Neural progenitor cell (in vitro differentiated cells): ENCODE results near the gene CATSPERZ.
"Not testable (repeated sequence)": the region's sequence is repeated elsewhere in the genome, so short reads cannot be mapped to it uniquely, and the experiment has no call there.

Experiments
- CTCF ChIP-seq: fragments of 200-600 bp; sonication (generic); IDR thresholded peaks from 2 replicates; pipeline ENCODE4 v1.5.1; 2017; ENCODE audit warnings: antibody characterized with exemption, mild to moderate bottlenecking
- EZH2 ChIP-seq: fragments of 200-600 bp; sonication (generic); IDR thresholded peaks from 2 replicates; pipeline ENCODE4 v1.6.1; 2017; ENCODE audit warnings: antibody characterized with exemption, mild to moderate bottlenecking, moderate library complexity

GRCh38 chr11:64315667-64316526 is 15.7 kb downstream of the CATSPERZ start:
- not testable (repeated sequence) for TF ChIP-seq EZH2, CTCF
